ENCODE results near the gene ALOX12B. TPM values are rescaled to one million over a fixed set of nuclear protein-coding genes. Genes with fewer than 3 reads are reported as not detected.

ALOX12B gene
- polyA plus RNA-seq, 3 donors = 0.66 to 1.5 (median 0.72) TPM

GRCh38 chr17:8055851-8056231 is 31.7 kb downstream of the ALOX12B start:
- DNase-seq (ENCODE audit: extremely low read depth in 1 of 11, low read depth in 9 of 11, low spot score in 4 of 11) = no peak

- DNase-seq (ENCODE audit: extremely low read depth in 1 of 11, low read depth in 9 of 11, low spot score in 4 of 11) = no peak
Observed at GRCh38 chr17:8053600-8053999, 33.9 kb downstream of the ALOX12B start.

GRCh38 chr17:8052256-8053252 is 35.0 kb downstream of the ALOX12B start:
- DNase-seq (ENCODE audit: extremely low read depth in 1 of 11, low read depth in 9 of 11, low spot score in 4 of 11) = no peak

GRCh38 chr17:8051831-8052230 is 35.7 kb downstream of the ALOX12B start:
- DNase-seq (ENCODE audit: extremely low read depth in 1 of 11, low read depth in 9 of 11, low spot score in 4 of 11) = no peak

- no peak for DNase-seq (ENCODE audit: extremely low read depth in 1 of 11, low read depth in 9 of 11, low spot score in 4 of 11)
Observed at GRCh38 chr17:8048736-8049135, 38.8 kb downstream of the ALOX12B start.

- DNase-seq (ENCODE audit: extremely low read depth in 1 of 11, low read depth in 9 of 11, low spot score in 4 of 11) = no peak
Observed at GRCh38 chr17:8048236-8048635, 39.3 kb downstream of the ALOX12B start.

GRCh38 chr17:8047769-8048110 is 39.8 kb downstream of the ALOX12B start:
- no peak for DNase-seq (ENCODE audit: extremely low read depth in 1 of 11, low read depth in 9 of 11, low spot score in 4 of 11)

GRCh38 chr17:8046929-8047768 is 40.4 kb downstream of the ALOX12B start:
- DNase-seq (ENCODE audit: extremely low read depth in 1 of 11, low read depth in 9 of 11, low spot score in 4 of 11) = no peak

- no peak for DNase-seq (ENCODE audit: extremely low read depth in 1 of 11, low read depth in 9 of 11, low spot score in 4 of 11)
Observed at GRCh38 chr17:8046306-8046928, 41.1 kb downstream of the ALOX12B start.

GRCh38 chr17:8044819-8045810 is 42.4 kb downstream of the ALOX12B start:
- DNase-seq (ENCODE audit: extremely low read depth in 1 of 11, low read depth in 9 of 11, low spot score in 4 of 11) = no peak

GRCh38 chr17:8041979-8042378 is 45.5 kb downstream of the ALOX12B start:
- no peak for DNase-seq (ENCODE audit: extremely low read depth in 1 of 11, low read depth in 9 of 11, low spot score in 4 of 11)

- no peak for DNase-seq (ENCODE audit: extremely low read depth in 1 of 11, low read depth in 9 of 11, low spot score in 4 of 11)
Observed at GRCh38 chr17:8041249-8041928, 46.1 kb downstream of the ALOX12B start.

GRCh38 chr17:8039611-8040168 is 47.8 kb downstream of the ALOX12B start:
- DNase-seq (ENCODE audit: extremely low read depth in 1 of 11, low read depth in 9 of 11, low spot score in 4 of 11) = no peak

- DNase-seq (ENCODE audit: extremely low read depth in 1 of 11, low read depth in 9 of 11, low spot score in 4 of 11) = no peak
Observed at GRCh38 chr17:8038954-8039610, 48.4 kb downstream of the ALOX12B start, which contains the start of gene ALOX15B. TSS of gene ALOX15B (plus strand) at chr17:8039059. CDS start at chr17:8039156, 97 bp downstream.

GRCh38 chr17:8032442-8032841 is 55.1 kb downstream of the ALOX12B start:
- no peak for DNase-seq (ENCODE audit: extremely low read depth in 1 of 11, low read depth in 9 of 11, low spot score in 4 of 11)

GRCh38 chr17:8031950-8032349 is 55.6 kb downstream of the ALOX12B start:
- DNase-seq (ENCODE audit: extremely low read depth in 1 of 11, low read depth in 9 of 11, low spot score in 4 of 11) = no peak

- no peak for DNase-seq (ENCODE audit: extremely low read depth in 1 of 11, low read depth in 9 of 11, low spot score in 4 of 11)
Observed at GRCh38 chr17:8031261-8031661, 56.3 kb downstream of the ALOX12B start.

All from renal cortex interstitium (tissue), 11 donors.